SK-N-SH (cell line): ENCODE data around the gene RNF166. TPM values are rescaled to one million over a fixed set of nuclear protein-coding genes. Genes with fewer than 3 reads are reported as not detected.

Experiments
- CTCF ChIA-PET: fragments of 300-600, 350-600 bp; formaldehyde crosslinking; extraction: SDS; loops from one replicate; lab custom pipeline; 2021; lab: Yijun Ruan, JAX
- POLR2A ChIA-PET: fragments of 350-600 bp; sonication (Branson Sonifier 250); formaldehyde crosslinking; extraction: SDS; loops from one replicate; lab custom pipeline; 2020; ENCODE audit warnings: antibody characterized with exemption, inconsistent platforms; lab: Yijun Ruan, JAX
- DNase-seq: peaks from one replicate; pipeline ENCODE4 v3.0.0; 2012
- H2AFZ ChIP-seq: fragments of 200-600 bp; sonication (generic); 2 replicates; pipeline ENCODE4 v1.8.1; 2016; ENCODE audit warnings: antibody characterized with exemption, mild to moderate bottlenecking, low read depth
- H3F3A ChIP-seq: fragments of 200-600 bp; sonication (generic); replicated peaks from 2 replicates; pipeline ENCODE3; 2016; ENCODE audit warnings: antibody characterized with exemption, mild to moderate bottlenecking; ENCODE audit not compliant: insufficient read depth
- H3K27ac ChIP-seq, 2 experiments: fragments of 200-500 bp in 1 of 2; fragments of 200-600 bp in 1 of 2; sonication (Bioruptor generic) in 1 of 2; sonication (generic), shearing (Covaris generic) in 1 of 2; 2 replicates each; pipeline versions ENCODE4 v1.5.1 to v1.6.1; 2014 to 2016; ENCODE audit warnings: low read depth in 2 of 2, inconsistent platforms in 1 of 2, low read length in 1 of 2, mild to moderate bottlenecking in 1 of 2, mixed read lengths in 1 of 2
- H3K27me3 ChIP-seq: fragments of 200-600 bp; sonication (generic), shearing (Covaris generic); 2 replicates; pipeline ENCODE4 v1.6.1; 2016; ENCODE audit warnings: mixed run types; ENCODE audit not compliant: insufficient read depth
- H3K36me3 ChIP-seq, 2 experiments: fragments of 200-500 bp in 1 of 2; fragments of 200-600 bp in 1 of 2; sonication (Bioruptor generic) in 1 of 2; sonication (generic) in 1 of 2; replicated peaks in 1 of 2; 2 replicates each; pipeline versions ENCODE3 to v1.5.1; 2014 to 2016; ENCODE audit warnings: low read length in 1 of 2, mild to moderate bottlenecking in 1 of 2; ENCODE audit not compliant: insufficient read depth in 2 of 2, control insufficient read depth in 1 of 2
- H3K4me1 ChIP-seq, 2 experiments: fragments of 200-500 bp in 1 of 2; fragments of 200-600 bp in 1 of 2; sonication (Bioruptor generic) in 1 of 2; sonication (generic), shearing (Covaris generic) in 1 of 2; 2 replicates each; pipeline versions ENCODE4 v1.5.1 to v1.6.1; 2014 to 2016; ENCODE audit warnings: low read depth in 1 of 2, low read length in 1 of 2, mixed run types in 1 of 2; ENCODE audit not compliant: insufficient read depth in 2 of 2, control insufficient read depth in 1 of 2
- H3K4me2 ChIP-seq: fragments of 200-600 bp; sonication (generic), shearing (Covaris generic); 2 replicates; pipeline ENCODE4 v1.6.1; 2017; ENCODE audit warnings: mixed run types
- H3K4me3 ChIP-seq, 2 experiments: fragments of 200-500 bp in 1 of 2; fragments of 200-600 bp in 1 of 2; sonication (Bioruptor generic) in 1 of 2; sonication (generic), shearing (Covaris generic) in 1 of 2; 2 replicates each; pipeline versions ENCODE4 v1.5.1 to v1.8.1; 2014 to 2016; ENCODE audit warnings: low read depth in 2 of 2, inconsistent platforms in 1 of 2, low read length in 1 of 2, mild to moderate bottlenecking in 1 of 2, mixed read lengths in 1 of 2, moderate library complexity in 1 of 2
- H3K79me2 ChIP-seq: fragments of 200-600 bp; sonication (generic); 2 replicates; pipeline ENCODE4 v1.8.1; 2017; ENCODE audit warnings: mild to moderate bottlenecking; ENCODE audit not compliant: insufficient read depth
- H3K9ac ChIP-seq: fragments of 200-600 bp; sonication (generic); 2 replicates; pipeline ENCODE4 v1.6.1; 2017; ENCODE audit warnings: mixed run types
- H3K9me2 ChIP-seq: fragments of 200-600 bp; sonication (generic); 2 replicates; pipeline ENCODE4 v1.6.1; 2017; ENCODE audit warnings: mixed run types
- H3K9me3 ChIP-seq: fragments of 200-600 bp; sonication (generic); 2 replicates; pipeline ENCODE4 v1.6.1; 2017; ENCODE audit warnings: mixed run types, mild to moderate bottlenecking, moderate library complexity
- H4K20me1 ChIP-seq: fragments of 200-600 bp; sonication (generic); 2 replicates; pipeline ENCODE4 v1.6.1; 2017; ENCODE audit warnings: mild to moderate bottlenecking, mixed run types; ENCODE audit not compliant: insufficient read depth
- CTCF ChIP-seq: fragments of 200-600 bp; sonication (generic); IDR thresholded peaks from 2 replicates; pipeline ENCODE4 v1.6.1; 2017; ENCODE audit warnings: antibody characterized with exemption, mild to moderate bottlenecking, moderate library complexity
- FOSL2 ChIP-seq: IDR thresholded peaks from 2 replicates; pipeline ENCODE4 v1.4.0; 2012; ENCODE audit warnings: low read depth, mild to moderate bottlenecking, moderate library complexity, borderline replicate concordance
- FOXJ3 ChIP-seq: sonication (generic); formaldehyde crosslinking; IDR thresholded peaks from 2 replicates; pipeline ENCODE4 v1.5.1; 2020; ENCODE audit warnings: mild to moderate bottlenecking, missing genetic modification reagents
- GATA2 ChIP-seq: sonication (generic); formaldehyde crosslinking; IDR thresholded peaks from 2 replicates; pipeline ENCODE4 v1.5.0; 2020; ENCODE audit warnings: mild to moderate bottlenecking, missing genetic modification reagents
- IRF3 ChIP-seq: fragments of 150-350 bp; IDR thresholded peaks from 2 replicates; pipeline ENCODE4 v1.6.1; 2016; ENCODE audit warnings: mild to moderate bottlenecking, low read depth, low read length
- JUND ChIP-seq: IDR thresholded peaks from 2 replicates; pipeline ENCODE4 v1.4.0; 2012
- RFX5 ChIP-seq: IDR thresholded peaks from 2 replicates; pipeline ENCODE4 v1.6.1; 2012; ENCODE audit warnings: mild to moderate bottlenecking, improper control_type of control experiment, low read length
- RXRA ChIP-seq: IDR thresholded peaks from 2 replicates; pipeline ENCODE4 v1.4.0; 2012; ENCODE audit warnings: low read depth, mild to moderate bottlenecking, borderline replicate concordance
- SIN3A ChIP-seq: IDR thresholded peaks from 2 replicates; pipeline ENCODE4 v1.6.1; 2012; ENCODE audit warnings: low read depth, mild to moderate bottlenecking, low read length, moderate library complexity, borderline replicate concordance
- SMC3 ChIP-seq: IDR thresholded peaks from 2 replicates; pipeline ENCODE4 v1.6.1; 2012; ENCODE audit warnings: low read depth, low read length, improper control_type of control experiment
- TCF12 ChIP-seq: IDR thresholded peaks from 2 replicates; pipeline ENCODE4 v1.4.0; 2012
- TEAD4 ChIP-seq: IDR thresholded peaks from 2 replicates; pipeline ENCODE4 v1.4.0; 2012; ENCODE audit warnings: mild to moderate bottlenecking, borderline replicate concordance; ENCODE audit not compliant: insufficient read depth
- YY1 ChIP-seq: IDR thresholded peaks from 2 replicates; pipeline ENCODE4 v1.4.0; 2012; ENCODE audit warnings: low read depth, mild to moderate bottlenecking
- ZBTB33 ChIP-seq: IDR thresholded peaks from 2 replicates; pipeline ENCODE4 v1.4.0; 2012; ENCODE audit warnings: low read depth, borderline replicate concordance
- WGBS: methylation state at CpG from one replicate; pipeline ENCODE4 v1.1.6; 2017; ENCODE audit warnings: low lambda C conversion rate; 5-methylcytosine and 5-hydroxymethylcytosine counted together
- polyA plus RNA-seq, 3 experiments: library from polyadenylated mRNA; depleted of rRNA; stranded (reverse); fragments of >200 nt; gene quantifications; 2 replicates each; pipeline ENCODE4 v1.2.3, GENCODE V29; 2012
- TF ChIP-seq, protein P1 (sequence below): IDR thresholded peaks from 2 replicates; pipeline ENCODE4 v1.4.0; 2012; ENCODE audit warnings: low read depth
- TF ChIP-seq, protein P2 (sequence below): IDR thresholded peaks from 2 replicates; pipeline ENCODE4; 2012

The RNF166 gene
- polyA plus RNA-seq, 1 of the 3 experiments (the other 2 are of a cell fraction) = 17.2 TPM

- Histone ChIP-seq H3K4me3 (no peak overlapping the region), H3K9me2 (no peaks in the 10 kb centered on the region), H3K4me2 (no peak overlapping the region), H3K27ac (no peak overlapping the region), H3K79me2 (peaks cover 11% of the 10 kb centered on the region; the same call in 1 of the 2 replicates), H2AFZ (no peak overlapping the region), H3K27me3 (no peaks in the 10 kb centered on the region), H3K9me3 (no peaks in the 10 kb centered on the region), H3K36me3 (peaks cover 0 to 24% of the 10 kb centered on the region in 2 experiments), H3K4me1 (peaks cover 4 to 20% of the 10 kb centered on the region in 2 experiments; a peak in 2 of 4 replicates), H4K20me1 (peaks cover 32% of the 10 kb centered on the region), H3F3A (peaks cover 20% of the 10 kb centered on the region), H3K9ac (no peak overlapping the region)
- WGBS = 85% methylated on average over 9 of the region's 16 CpGs
- POLR2A ChIA-PET = no interaction called here
- no peak for TF ChIP-seq CTCF
- no peak for TF ChIP-seq FOXJ3 (CRISPR knock-in tag)
- TF ChIP-seq IRF3 = no peak
- no peak for TF ChIP-seq JUND
- no peak for TF ChIP-seq RFX5
- TF ChIP-seq SIN3A = no peak
- TF ChIP-seq, protein P1, sequence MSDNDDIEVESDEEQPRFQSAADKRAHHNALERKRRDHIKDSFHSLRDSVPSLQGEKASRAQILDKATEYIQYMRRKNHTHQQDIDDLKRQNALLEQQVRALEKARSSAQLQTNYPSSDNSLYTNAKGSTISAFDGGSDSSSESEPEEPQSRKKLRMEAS = no peak
- no peak for TF ChIP-seq YY1
- TF ChIP-seq FOSL2 = no peak
- TF ChIP-seq TEAD4 = no peak
- no peak for TF ChIP-seq TCF12
- TF ChIP-seq, protein P2, sequence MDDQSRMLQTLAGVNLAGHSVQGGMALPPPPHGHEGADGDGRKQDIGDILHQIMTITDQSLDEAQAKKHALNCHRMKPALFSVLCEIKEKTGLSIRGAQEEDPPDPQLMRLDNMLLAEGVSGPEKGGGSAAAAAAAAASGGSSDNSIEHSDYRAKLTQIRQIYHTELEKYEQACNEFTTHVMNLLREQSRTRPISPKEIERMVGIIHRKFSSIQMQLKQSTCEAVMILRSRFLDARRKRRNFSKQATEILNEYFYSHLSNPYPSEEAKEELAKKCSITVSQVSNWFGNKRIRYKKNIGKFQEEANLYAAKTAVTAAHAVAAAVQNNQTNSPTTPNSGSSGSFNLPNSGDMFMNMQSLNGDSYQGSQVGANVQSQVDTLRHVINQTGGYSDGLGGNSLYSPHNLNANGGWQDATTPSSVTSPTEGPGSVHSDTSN = no peak
- no peak for TF ChIP-seq ZBTB33
- TF ChIP-seq GATA2 (CRISPR knock-in tag) = no peak
- TF ChIP-seq RXRA = no peak
- no peak for TF ChIP-seq SMC3
- DNase-seq = no peak
- CTCF ChIA-PET = interaction anchor here (0.7 to 17.4 kb wide), 9 partner anchors 8 to 481 kb away, joined by 3 to 540 read pairs (median 13); partner anchors contain the start of genes CDT1, GALNS and TRAPPC2L
These were observed 28.9 kb upstream of the RNF166 start for GRCh38 chr16:88735121-88735520.
